HepG2 (cell line): ENCODE measurements around the gene PET100. TPM values are rescaled to one million over a fixed set of nuclear protein-coding genes. Genes with fewer than 3 reads are reported as not detected.

Experiments used
- HMG20B ChIP-seq: conservative IDR thresholded peaks from 2 replicates; pipeline ENCODE4 v1.6.1; 2016; ENCODE audit warnings: missing genetic modification reagents, missing compliant biosample characterization
- JUNB ChIP-seq: sonication (generic); formaldehyde crosslinking; IDR thresholded peaks from 2 replicates; pipeline ENCODE4 v1.8.0; 2022; ENCODE audit warnings: missing genetic modification reagents, mild to moderate bottlenecking, borderline replicate concordance
- KAT2B ChIP-seq: fragments of 150-350 bp; IDR thresholded peaks from 2 replicates; pipeline ENCODE4 v1.6.1; 2014; ENCODE audit warnings: low read depth, low read length, borderline replicate concordance
- MYNN ChIP-seq: sonication (generic); formaldehyde crosslinking; IDR thresholded peaks from 2 replicates; pipeline ENCODE4 v1.4.0; 2020; ENCODE audit warnings: mild to moderate bottlenecking, low read depth, missing genetic modification reagents
- MZF1 ChIP-seq: sonication (generic); formaldehyde crosslinking; IDR thresholded peaks from 2 replicates; pipeline ENCODE4 v1.8.1; 2023; ENCODE audit warnings: mild to moderate bottlenecking, missing genetic modification reagents, borderline replicate concordance
- NFYB ChIP-seq: sonication (generic); formaldehyde crosslinking; IDR thresholded peaks from 2 replicates; pipeline ENCODE4 v1.4.0; 2020; ENCODE audit warnings: missing genetic modification reagents
- REL ChIP-seq: sonication (generic); formaldehyde crosslinking; conservative IDR thresholded peaks from 2 replicates; pipeline ENCODE4 v1.8.0; 2022; ENCODE audit warnings: mild to moderate bottlenecking, missing genetic modification reagents, moderate library complexity
- RXRB ChIP-seq: IDR thresholded peaks from 2 replicates; pipeline ENCODE4 v1.6.1; 2016; ENCODE audit warnings: borderline replicate concordance, missing genetic modification reagents, missing compliant biosample characterization
- SMAD1 ChIP-seq: sonication (generic); formaldehyde crosslinking; IDR thresholded peaks from 2 replicates; pipeline ENCODE4 v1.4.0; 2020; ENCODE audit warnings: missing genetic modification reagents, low read depth, mild to moderate bottlenecking, borderline replicate concordance
- SRF ChIP-seq: IDR thresholded peaks from 2 replicates; pipeline ENCODE4 v1.6.1; 2011; ENCODE audit warnings: mild to moderate bottlenecking, low read depth, low read length, moderate library complexity
- U2AF1 ChIP-seq: fragments of 200-400 bp; formaldehyde crosslinking; optimal IDR thresholded peaks from 2 replicates; pipeline ENCODE3; 2017; ENCODE audit warnings: mild to moderate bottlenecking, low read depth, low read length
- U2AF2 ChIP-seq: fragments of 200-400 bp; formaldehyde crosslinking; IDR thresholded peaks from 2 replicates; pipeline ENCODE4 v1.6.1; 2017; ENCODE audit warnings: low read depth, mild to moderate bottlenecking, low read length
- ZFP36L2 ChIP-seq: sonication (generic); formaldehyde crosslinking; IDR thresholded peaks from 2 replicates; pipeline ENCODE4 v1.4.0; 2020; ENCODE audit warnings: missing genetic modification reagents
- ZNF225 ChIP-seq: sonication (generic); formaldehyde crosslinking; IDR thresholded peaks from 2 replicates; pipeline ENCODE4 v1.4.0; 2020; ENCODE audit warnings: mild to moderate bottlenecking, missing genetic modification reagents
- ZNF282 ChIP-seq: fragments of 450-650 bp; IDR thresholded peaks from 2 replicates; pipeline ENCODE4 v1.6.1; 2018; ENCODE audit not compliant: partially characterized antibody
- ZNF329 ChIP-seq: sonication (generic); formaldehyde crosslinking; IDR thresholded peaks from 2 replicates; pipeline ENCODE4 v1.9.0; 2021; ENCODE audit warnings: low read depth, mild to moderate bottlenecking, missing genetic modification reagents
- ZNF558 ChIP-seq: sonication (generic); formaldehyde crosslinking; IDR thresholded peaks from 2 replicates; pipeline ENCODE4 v1.9.0; 2022; ENCODE audit warnings: mild to moderate bottlenecking, missing genetic modification reagents, borderline replicate concordance
- ZNF780A ChIP-seq: sonication (generic); formaldehyde crosslinking; IDR thresholded peaks from 2 replicates; pipeline ENCODE4 v1.8.0; 2022; ENCODE audit warnings: mild to moderate bottlenecking, missing genetic modification reagents, moderate library complexity
- polyA plus RNA-seq, 8 experiments: library from polyadenylated mRNA; depleted of rRNA in 3 of 8; stranded (reverse) in 7 of 8; unstranded in 1 of 8; fragments of >200 nt; fragmentation: Illumina TruSeq in 4 of 8; extraction: Trizol in 4 of 8; gene quantifications; 2 replicates each; pipeline versions ENCODE4 v1.2.1 to v1.2.3, GENCODE V29; 2011 to 2016; ENCODE audit warnings: low read depth in 4 of 8, missing spikeins in 1 of 8, mixed read lengths in 1 of 8; ENCODE audit not compliant: insufficient read depth in 1 of 8
- total RNA-seq, 5 experiments: library from RNA; depleted of rRNA; stranded (reverse); fragments of >200 nt; fragmentation: Illumina TruSeq; extraction: Trizol; gene quantifications; 2 replicates each; pipeline ENCODE4 v1.2.3, GENCODE V29; 2016; ENCODE audit warnings: low read depth in 1 of 5
- TF ChIP-seq, protein P1 (sequence below): sonication (generic); formaldehyde crosslinking; IDR thresholded peaks from 2 replicates; pipeline ENCODE4 v1.4.0; 2020; ENCODE audit warnings: missing genetic modification reagents, borderline replicate concordance
- TF ChIP-seq, protein P2 (sequence below): sonication (generic); formaldehyde crosslinking; conservative IDR thresholded peaks from 2 replicates; pipeline ENCODE4 v1.8.0; 2022; ENCODE audit warnings: mild to moderate bottlenecking, moderate library complexity, missing genetic modification reagents
- TF ChIP-seq, protein P3 (sequence below): sonication (generic); formaldehyde crosslinking; IDR thresholded peaks from 2 replicates; pipeline ENCODE4 v1.5.0; 2020; ENCODE audit warnings: mild to moderate bottlenecking, missing genetic modification reagents

The PET100 gene
- total and polyA plus RNA-seq, 2 of the 13 experiments (the other 11 are each of a cell fraction or from before 2014, with no cell fraction given): 22.3 to 66.5 TPM

DNA sequence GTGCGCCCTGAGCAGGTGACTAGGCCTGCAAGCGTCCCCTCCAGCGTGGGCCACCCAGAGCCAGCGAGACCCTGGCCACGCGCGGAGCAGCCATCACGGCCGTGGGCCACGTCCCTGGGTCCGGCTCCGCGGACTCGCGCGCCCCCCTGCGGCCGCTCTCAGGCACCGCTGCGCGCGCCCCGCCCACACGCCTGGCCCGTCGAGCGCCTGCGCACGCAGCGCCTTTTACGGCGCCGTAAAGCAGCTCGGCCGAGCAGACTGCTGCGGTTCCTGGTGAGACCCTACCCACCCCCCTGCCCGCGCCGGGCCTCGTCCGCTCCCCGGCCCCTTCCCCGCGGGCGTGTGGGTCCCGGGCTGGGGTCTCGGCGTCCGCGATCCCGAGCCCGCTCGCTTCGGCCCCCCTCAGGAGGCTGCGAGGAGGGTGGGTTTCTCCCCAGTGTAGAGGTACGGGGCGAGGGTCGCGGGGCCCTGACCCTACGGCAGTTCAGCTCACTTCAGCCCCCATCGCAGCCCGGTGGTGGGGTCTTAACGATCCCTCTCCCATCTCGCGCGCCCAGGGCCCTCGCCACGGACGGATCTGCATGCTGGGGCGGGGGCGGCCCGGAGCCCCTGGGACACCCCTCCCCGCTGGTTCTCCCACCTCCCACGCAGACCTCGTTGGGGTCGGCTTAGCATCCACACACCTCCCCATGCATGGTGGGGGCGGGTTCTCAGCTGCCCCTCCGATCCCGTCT is 51.2 kb downstream of the PET100 start, which contains the start of gene TRAPPC5 (continued):
- TF ChIP-seq ZNF329 (CRISPR knock-in tag): no peak
- TF ChIP-seq MYNN: no peak
- no peak for TF ChIP-seq SRF
- TF ChIP-seq ZNF780A (CRISPR knock-in tag): no peak
- no peak for TF ChIP-seq HMG20B (CRISPR knock-in tag)
- no peak; the same call in 1 of the 2 replicates for TF ChIP-seq ZNF225
- no peak for TF ChIP-seq U2AF2
- TF ChIP-seq U2AF1: no peak
- no peak for TF ChIP-seq ZNF282
- TF ChIP-seq REL (CRISPR knock-in tag): no peak
- TF ChIP-seq, protein P1, sequence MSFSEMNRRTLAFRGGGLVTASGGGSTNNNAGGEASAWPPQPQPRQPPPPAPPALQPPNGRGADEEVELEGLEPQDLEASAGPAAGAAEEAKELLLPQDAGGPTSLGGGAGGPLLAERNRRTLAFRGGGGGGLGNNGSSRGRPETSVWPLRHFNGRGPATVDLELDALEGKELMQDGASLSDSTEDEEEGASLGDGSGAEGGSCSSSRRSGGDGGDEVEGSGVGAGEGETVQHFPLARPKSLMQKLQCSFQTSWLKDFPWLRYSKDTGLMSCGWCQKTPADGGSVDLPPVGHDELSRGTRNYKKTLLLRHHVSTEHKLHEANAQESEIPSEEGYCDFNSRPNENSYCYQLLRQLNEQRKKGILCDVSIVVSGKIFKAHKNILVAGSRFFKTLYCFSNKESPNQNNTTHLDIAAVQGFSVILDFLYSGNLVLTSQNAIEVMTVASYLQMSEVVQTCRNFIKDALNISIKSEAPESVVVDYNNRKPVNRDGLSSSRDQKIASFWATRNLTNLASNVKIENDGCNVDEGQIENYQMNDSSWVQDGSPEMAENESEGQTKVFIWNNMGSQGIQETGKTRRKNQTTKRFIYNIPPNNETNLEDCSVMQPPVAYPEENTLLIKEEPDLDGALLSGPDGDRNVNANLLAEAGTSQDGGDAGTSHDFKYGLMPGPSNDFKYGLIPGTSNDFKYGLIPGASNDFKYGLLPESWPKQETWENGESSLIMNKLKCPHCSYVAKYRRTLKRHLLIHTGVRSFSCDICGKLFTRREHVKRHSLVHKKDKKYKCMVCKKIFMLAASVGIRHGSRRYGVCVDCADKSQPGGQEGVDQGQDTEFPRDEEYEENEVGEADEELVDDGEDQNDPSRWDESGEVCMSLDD (CRISPR knock-in tag): no peak
- TF ChIP-seq, protein P2, sequence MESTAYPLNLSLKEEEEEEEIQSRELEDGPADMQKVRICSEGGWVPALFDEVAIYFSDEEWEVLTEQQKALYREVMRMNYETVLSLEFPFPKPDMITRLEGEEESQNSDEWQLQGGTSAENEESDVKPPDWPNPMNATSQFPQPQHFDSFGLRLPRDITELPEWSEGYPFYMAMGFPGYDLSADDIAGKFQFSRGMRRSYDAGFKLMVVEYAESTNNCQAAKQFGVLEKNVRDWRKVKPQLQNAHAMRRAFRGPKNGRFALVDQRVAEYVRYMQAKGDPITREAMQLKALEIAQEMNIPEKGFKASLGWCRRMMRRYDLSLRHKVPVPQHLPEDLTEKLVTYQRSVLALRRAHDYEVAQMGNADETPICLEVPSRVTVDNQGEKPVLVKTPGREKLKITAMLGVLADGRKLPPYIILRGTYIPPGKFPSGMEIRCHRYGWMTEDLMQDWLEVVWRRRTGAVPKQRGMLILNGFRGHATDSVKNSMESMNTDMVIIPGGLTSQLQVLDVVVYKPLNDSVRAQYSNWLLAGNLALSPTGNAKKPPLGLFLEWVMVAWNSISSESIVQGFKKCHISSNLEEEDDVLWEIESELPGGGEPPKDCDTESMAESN (CRISPR knock-in tag): peak; percentile 66; the same call in 1 of the 2 replicates
- no peak for TF ChIP-seq MZF1 (CRISPR knock-in tag)
- TF ChIP-seq KAT2B: no peak
- no peak for TF ChIP-seq ZFP36L2 (CRISPR knock-in tag)
- TF ChIP-seq, protein P3, sequence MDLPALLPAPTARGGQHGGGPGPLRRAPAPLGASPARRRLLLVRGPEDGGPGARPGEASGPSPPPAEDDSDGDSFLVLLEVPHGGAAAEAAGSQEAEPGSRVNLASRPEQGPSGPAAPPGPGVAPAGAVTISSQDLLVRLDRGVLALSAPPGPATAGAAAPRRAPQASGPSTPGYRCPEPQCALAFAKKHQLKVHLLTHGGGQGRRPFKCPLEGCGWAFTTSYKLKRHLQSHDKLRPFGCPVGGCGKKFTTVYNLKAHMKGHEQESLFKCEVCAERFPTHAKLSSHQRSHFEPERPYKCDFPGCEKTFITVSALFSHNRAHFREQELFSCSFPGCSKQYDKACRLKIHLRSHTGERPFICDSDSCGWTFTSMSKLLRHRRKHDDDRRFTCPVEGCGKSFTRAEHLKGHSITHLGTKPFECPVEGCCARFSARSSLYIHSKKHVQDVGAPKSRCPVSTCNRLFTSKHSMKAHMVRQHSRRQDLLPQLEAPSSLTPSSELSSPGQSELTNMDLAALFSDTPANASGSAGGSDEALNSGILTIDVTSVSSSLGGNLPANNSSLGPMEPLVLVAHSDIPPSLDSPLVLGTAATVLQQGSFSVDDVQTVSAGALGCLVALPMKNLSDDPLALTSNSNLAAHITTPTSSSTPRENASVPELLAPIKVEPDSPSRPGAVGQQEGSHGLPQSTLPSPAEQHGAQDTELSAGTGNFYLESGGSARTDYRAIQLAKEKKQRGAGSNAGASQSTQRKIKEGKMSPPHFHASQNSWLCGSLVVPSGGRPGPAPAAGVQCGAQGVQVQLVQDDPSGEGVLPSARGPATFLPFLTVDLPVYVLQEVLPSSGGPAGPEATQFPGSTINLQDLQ: no peak
- no peak for TF ChIP-seq NFYB (CRISPR knock-in tag)
- peak; percentile 63; the same call in 1 of the 2 replicates for TF ChIP-seq SMAD1 (CRISPR knock-in tag)
- no peak for TF ChIP-seq RXRB
- TF ChIP-seq ZNF558 (CRISPR knock-in tag): peak; percentile 91; the same call in 1 of the 2 replicates
- no peak for TF ChIP-seq JUNB (CRISPR knock-in tag)
